ENCODE data around the gene JCHAIN.

DNA sequence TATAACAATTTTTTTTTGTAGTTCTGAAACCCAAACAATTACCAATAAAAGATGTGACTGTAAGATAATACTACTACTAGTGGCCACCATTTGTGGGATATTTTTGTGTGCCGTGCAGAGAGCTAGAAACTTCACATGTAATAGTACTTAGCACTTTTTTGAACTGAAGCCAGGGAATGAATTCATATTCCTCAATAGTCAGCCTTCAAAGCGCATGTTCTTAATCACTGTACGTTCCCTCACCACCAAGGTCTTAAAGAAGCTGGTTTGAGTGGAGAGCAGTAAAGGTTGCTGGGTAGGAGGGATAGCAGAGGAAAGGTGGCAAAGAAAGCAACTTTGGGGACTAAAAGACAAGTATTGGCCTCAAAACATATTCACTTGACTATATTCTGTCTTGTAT, 45.8 kb upstream of the JCHAIN start:
- TF ChIP-seq, protein P1, sequence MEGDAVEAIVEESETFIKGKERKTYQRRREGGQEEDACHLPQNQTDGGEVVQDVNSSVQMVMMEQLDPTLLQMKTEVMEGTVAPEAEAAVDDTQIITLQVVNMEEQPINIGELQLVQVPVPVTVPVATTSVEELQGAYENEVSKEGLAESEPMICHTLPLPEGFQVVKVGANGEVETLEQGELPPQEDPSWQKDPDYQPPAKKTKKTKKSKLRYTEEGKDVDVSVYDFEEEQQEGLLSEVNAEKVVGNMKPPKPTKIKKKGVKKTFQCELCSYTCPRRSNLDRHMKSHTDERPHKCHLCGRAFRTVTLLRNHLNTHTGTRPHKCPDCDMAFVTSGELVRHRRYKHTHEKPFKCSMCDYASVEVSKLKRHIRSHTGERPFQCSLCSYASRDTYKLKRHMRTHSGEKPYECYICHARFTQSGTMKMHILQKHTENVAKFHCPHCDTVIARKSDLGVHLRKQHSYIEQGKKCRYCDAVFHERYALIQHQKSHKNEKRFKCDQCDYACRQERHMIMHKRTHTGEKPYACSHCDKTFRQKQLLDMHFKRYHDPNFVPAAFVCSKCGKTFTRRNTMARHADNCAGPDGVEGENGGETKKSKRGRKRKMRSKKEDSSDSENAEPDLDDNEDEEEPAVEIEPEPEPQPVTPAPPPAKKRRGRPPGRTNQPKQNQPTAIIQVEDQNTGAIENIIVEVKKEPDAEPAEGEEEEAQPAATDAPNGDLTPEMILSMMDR (conservative IDR thresholded peaks at IDR 0.05; ENCODE audit: low read depth, low read length) = no peak
- no peak for TF ChIP-seq RCOR1 (IDR thresholded peaks at IDR 0.05; ENCODE audit: insufficient replicate concordance, low read length)
- TF ChIP-seq CEBPB (IDR thresholded peaks at IDR 0.05; ENCODE audit: low read depth, low read length) = no peak
- TF ChIP-seq RAD21 (IDR thresholded peaks at IDR 0.05; ENCODE audit: low read length) = no peak
- TF ChIP-seq BHLHE40 (IDR thresholded peaks at IDR 0.05; ENCODE audit: low read depth, low read length) = no peak
- no peak for TF ChIP-seq MXI1 (IDR thresholded peaks at IDR 0.05; ENCODE audit: borderline replicate concordance, low read depth, low read length)
- TF ChIP-seq FOS (IDR thresholded peaks at IDR 0.05; ENCODE audit: low read depth, low read length) = no peak
- TF ChIP-seq SMC3 (IDR thresholded peaks at IDR 0.05; ENCODE audit: low read depth, low read length) = no peak
- TF ChIP-seq POLR2A (IDR thresholded peaks at IDR 0.05; ENCODE audit: low read depth, low read length) = no peak
- TF ChIP-seq MAFK (IDR thresholded peaks at IDR 0.05; ENCODE audit: low read depth, low read length) = no peak
- no peak for TF ChIP-seq USF2 (IDR thresholded peaks at IDR 0.05; ENCODE audit: low read depth, low read length)

Measured in IMR-90 (cell line).